Stimulated activated CD4-positive, alpha-beta T cell treated with anti-CD3 and anti-CD28 coated beads, TNF-alpha, amount 100 ng/mL, for 24 hours (primary cell): ENCODE data around the gene UGT1A3.
"Not testable (repeated sequence)": the region's sequence is repeated elsewhere in the genome, so short reads cannot be mapped to it uniquely, and the experiment has no call there.

ENCODE experiments used
- DNase-seq, 3 experiments: peaks; one replicate each; pipeline ENCODE4 v3.0.0-alpha.2; 2020; ENCODE audit warnings: low read depth in 3 of 3

Gene UGT1A3

DNA sequence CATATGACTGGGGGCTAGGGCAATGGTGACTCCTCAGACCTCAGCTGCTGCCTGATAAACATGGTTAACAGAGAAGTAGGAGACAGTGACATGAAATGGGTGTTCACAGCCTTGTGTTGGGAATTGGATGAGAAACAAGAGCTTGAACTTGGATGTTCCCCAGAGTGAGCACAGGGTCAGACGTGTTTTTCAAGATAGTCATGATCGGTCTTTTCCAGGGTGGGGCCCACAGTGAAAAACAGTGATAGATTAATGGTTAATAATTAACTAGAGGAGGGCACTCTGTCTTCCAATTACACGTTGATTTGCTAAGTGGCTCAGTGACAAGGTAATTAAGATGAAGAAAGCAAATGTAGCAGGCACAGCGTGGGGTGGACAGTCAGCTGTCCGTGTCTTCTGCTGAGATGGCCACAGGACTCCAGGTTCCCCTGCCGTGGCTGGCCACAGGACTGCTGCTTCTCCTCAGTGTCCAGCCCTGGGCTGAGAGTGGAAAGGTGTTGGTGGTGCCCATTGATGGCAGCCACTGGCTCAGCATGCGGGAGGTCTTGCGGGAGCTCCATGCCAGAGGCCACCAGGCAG is at the start of gene UGT1A3:
TSS of gene UGT1A3 (plus strand) at position 320 of the 579 bp plus-strand sequence. CDS start at position 405, 85 bp downstream.
- no peak for DNase-seq

DNA sequence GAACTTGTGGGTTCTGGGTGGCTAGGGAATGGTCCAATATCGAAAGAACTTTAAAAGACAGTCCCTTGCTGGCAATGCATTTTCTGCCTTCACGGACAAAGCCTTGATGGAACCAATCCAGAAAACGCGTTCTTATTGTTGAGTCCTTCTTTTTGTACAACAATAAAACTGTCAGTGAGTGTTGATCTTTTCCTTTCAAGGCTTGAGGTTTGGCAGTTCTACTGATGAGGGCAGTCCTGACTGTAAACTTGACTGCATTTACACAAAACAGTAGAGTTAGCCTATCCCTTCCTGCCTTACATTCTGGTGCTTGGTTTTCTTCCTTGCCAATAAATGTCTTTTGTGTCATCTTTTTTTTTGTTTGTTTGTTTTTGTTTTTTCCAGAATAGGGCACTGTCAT is 49.6 kb upstream of the UGT1A3 start:
- DNase-seq, result no peak

- DNase-seq, result no peak
Measured at GRCh38 chr2:233680361-233681045, 48.3 kb upstream of the UGT1A3 start.

GRCh38 chr2:233681521-233682099 is 47.2 kb upstream of the UGT1A3 start, which contains the start of gene UGT1A7:
Gene UGT1A7, plus strand, starts transcription at chr2:233681901. Its CDS starts 37 bp downstream, at chr2:233681938.
- no peak for DNase-seq

DNA sequence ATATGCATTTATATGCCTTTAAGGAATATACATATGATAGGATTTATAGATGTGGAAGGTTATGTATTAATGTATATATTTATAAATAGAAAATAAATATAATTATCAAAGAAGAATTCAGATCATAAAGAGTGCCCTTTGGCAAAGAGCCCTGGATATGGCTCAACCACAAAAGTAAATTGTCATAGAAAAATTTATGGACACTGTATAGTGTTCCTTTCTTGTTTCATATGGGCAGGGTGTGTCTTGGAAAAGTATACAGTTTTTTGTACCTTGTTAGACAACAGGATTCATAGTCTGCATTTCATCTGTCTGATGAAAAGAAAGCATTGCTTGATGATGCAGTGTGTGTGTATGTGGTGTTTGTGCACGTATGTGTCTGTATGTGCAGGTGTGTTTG is 44.2 kb upstream of the UGT1A3 start:
- no peak for DNase-seq

GRCh38 chr2:233686928-233687327 is 41.9 kb upstream of the UGT1A3 start:
- DNase-seq, result no peak

GRCh38 chr2:233688341-233688740 is 40.5 kb upstream of the UGT1A3 start:
- DNase-seq, result no peak

- DNase-seq, result no peak
Measured at GRCh38 chr2:233689031-233689430, 39.8 kb upstream of the UGT1A3 start.

DNA sequence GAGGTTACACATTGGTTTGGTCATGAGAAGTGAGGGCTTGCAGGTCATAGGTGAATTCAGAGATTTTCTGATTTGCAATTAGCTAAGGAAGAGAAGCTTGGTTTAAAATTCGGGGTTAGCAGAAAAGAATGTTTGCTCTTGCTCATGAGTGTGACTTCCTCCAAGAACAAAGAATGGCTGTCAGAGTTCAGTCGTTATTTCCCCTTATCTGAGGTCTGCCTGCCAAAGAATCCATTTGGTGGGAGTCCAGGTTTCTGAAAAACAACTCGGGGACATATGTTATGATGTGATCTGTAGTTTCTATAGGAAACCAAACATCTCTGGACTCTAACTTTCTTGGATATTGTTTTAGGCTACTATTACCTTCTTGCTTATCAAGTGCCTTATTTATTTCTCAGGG is 39.3 kb upstream of the UGT1A3 start:
- DNase-seq, result no peak

DNA sequence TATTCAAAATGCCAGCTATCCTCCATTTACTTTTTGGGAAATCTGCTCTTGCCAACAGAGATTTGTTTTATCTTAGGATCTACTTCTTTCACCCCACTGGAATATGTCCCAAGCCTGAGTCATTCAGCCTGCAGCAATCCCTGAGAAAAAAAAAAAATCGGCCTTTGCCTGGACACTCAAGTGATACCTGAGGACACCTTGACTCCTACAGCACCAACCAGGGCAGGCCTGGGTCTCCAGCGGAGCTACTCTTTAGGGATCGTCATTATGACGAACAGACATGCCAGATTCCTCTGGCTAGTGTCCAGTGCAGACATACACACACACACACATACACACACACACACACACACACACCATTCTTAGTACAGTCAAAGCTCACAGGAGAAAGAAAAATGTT is 38.4 kb upstream of the UGT1A3 start:
- DNase-seq, result no peak

DNA sequence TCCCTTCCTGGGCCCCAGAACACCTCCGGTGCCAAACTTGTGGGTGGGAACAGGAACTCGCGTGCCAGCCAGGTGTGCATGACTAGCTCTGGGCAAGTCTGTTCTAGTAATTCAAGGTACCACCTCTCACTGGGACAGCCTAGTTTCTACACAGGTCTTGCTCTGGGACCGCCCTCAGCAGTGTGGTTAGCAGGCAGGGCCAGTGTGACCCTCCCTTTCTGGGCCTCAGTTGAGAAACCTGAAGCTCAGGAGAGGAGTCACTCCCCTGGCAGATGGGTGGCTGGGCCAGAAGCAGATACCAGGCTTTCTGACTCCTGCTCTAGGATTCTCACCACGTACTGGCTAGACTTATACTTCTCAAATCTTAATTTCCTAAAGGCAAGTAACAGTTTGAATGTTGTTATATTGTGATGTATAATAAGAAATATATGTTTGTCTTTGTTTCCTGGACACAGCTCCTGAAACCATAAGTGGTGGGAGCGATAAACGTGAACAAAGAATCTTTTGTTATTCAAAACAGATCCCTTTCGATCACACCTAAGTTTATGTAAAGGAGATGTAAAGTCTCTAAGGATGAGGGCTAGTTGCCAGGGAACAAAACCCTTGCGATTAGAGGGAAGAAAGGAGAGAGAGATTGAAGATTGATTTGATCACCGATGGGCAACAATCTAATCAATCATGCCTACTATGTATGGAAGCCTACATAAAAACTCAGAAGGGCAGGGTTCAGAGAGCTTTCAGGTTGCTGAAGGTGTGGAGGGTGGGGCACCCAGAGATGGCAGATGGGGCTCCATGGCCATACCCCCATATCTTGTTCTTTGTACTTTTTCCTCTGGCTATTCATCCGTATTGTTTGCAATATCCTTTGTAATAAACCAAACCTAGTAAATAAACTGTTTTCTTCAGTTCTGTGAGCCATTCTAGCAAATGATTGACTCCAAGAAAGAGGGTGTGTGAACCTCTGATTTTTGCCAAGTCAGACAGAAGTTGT is 37.1 kb upstream of the UGT1A3 start:
- no peak for DNase-seq

- DNase-seq, result no peak
Measured at GRCh38 chr2:233692648-233693047, 36.2 kb upstream of the UGT1A3 start, which contains the start of gene UGT1A6. Gene UGT1A6, plus strand, starts transcription at chr2:233692890. Its CDS starts 115 bp downstream, at chr2:233693005.

DNA sequence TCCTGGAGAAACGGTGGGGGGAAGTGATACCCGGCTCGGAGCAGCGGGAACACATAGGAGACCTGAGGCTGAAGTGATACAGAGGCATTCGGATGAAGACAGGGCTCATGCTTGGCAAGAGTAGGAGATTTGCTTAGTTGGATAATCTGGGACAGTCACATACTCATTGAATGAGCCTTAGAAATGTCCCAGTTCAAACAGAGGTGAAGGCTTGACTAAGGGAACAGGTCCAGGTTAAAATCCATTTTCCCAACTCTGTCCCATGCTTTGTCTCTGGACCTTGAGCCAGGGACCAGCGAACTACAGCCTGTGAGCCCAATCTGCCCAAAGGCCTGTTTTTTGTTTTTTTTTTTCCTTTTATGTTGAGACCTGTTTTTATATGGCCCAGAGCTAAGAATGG is 34.9 kb upstream of the UGT1A3 start:
- DNase-seq, result no peak

- no peak for DNase-seq
Measured at GRCh38 chr2:233698740-233699139, 30.1 kb upstream of the UGT1A3 start.

GRCh38 chr2:233699424-233700027 is 29.3 kb upstream of the UGT1A3 start:
- no peak for DNase-seq

DNA sequence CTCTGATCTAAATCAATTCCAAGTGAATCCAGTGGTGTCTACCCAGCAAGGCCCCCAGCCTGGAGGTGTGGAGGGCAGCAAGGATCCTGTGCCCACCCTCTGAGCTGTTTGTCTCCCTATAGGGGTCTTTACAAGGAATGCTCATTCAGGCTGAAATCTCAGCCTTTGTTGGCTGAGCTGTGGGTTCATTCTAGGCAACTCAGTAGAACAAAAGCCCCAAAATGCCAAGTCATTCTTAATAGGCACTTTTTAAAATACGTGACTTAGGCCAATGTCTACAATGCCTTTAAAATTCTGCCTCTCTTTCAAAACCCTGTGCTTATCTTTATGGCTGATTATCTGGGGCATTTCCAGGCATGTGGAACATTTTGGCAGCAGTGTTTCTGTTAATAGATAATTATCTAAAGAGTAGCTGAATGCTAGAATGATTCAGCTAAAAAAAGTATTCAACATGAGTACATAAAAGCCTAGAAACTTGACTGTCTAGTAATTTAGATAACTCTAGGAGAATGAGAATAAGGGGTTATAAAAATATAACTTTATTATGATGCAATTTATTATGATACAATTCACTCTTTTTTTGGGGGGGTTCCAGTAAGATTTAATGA is 28.7 kb upstream of the UGT1A3 start:
- DNase-seq, result no peak

GRCh38 chr2:233700842-233701241 is 28.0 kb upstream of the UGT1A3 start:
- not testable (repeated sequence) for DNase-seq

DNA sequence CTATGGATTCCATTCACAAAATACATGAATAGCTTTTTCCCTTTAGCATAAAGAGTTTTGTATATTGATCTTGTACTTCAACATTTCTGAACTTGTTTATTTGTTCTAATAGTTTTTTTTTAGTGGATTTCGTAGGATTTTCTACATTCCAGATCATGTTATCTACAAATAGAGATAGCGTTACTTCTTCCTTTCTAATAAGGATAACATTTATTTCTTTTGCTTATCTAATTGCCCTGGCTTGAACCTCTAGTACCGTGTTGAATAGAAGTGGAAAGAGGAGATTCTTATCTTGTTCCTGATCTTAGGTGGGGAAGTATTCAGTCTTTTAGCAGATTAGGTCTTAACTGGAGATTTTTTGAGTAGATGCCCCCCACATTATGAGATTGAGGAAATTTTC is 26.6 kb upstream of the UGT1A3 start:
- DNase-seq, result no peak

- DNase-seq, result no peak
Measured at GRCh38 chr2:233705911-233706506, 22.8 kb upstream of the UGT1A3 start.

- no peak for DNase-seq
Measured at GRCh38 chr2:233706720-233707119, 22.1 kb upstream of the UGT1A3 start.
